Breast epithelium (tissue), 4 donors: ENCODE data around the gene SETD1A. TPM values are rescaled to one million over a fixed set of nuclear protein-coding genes. Genes with fewer than 3 reads are reported as not detected.

Experiments used
- DNase-seq, 2 donors: peaks; one replicate each; pipeline ENCODE4 v3.0.0-alpha.2; 2019; ENCODE audit warnings: low spot score in 2 of 2
- H3K27ac ChIP-seq, 2 donors: fragments of 200-600 bp; sonication (generic) in 1 of 2; one replicate each; pipeline ENCODE4 v1.5.1; 2016 to 2019; ENCODE audit warnings: mild to moderate bottlenecking in 1 of 2
- H3K27me3 ChIP-seq, 2 donors: fragments of 200-600 bp; sonication (generic) in 1 of 2; one replicate each; pipeline versions ENCODE4 v1.5.1 to v1.6.0; 2017 to 2019; ENCODE audit warnings: control low read depth in 1 of 2, mild to moderate bottlenecking in 1 of 2
- H3K36me3 ChIP-seq: fragments of 200-600 bp; one replicate; pipeline ENCODE4 v1.5.1; 2019
- H3K4me1 ChIP-seq, 2 donors: fragments of 200-600 bp; sonication (generic); one replicate each; pipeline ENCODE4 v1.5.1; 2016 to 2019; ENCODE audit warnings: control low read depth in 1 of 2
- H3K4me3 ChIP-seq, 3 donors: fragments of 200-600 bp; sonication (generic); 1 replicate in 2 of 3; 2 replicates in 1 of 3; pipeline ENCODE4 v1.5.1; 2016 to 2019; ENCODE audit warnings: mild to moderate bottlenecking in 3 of 3, moderate library complexity in 2 of 3
- H3K9me3 ChIP-seq, 2 donors: fragments of 200-600 bp; sonication (generic) in 1 of 2; one replicate each; pipeline ENCODE4 v1.5.1; 2016 to 2019; ENCODE audit warnings: control low read depth in 1 of 2
- CTCF ChIP-seq, 3 donors: fragments of 450-650 bp; IDR thresholded peaks; one replicate each; pipeline ENCODE4 v1.5.1; 2016 to 2017; ENCODE audit warnings: antibody characterized with exemption in 3 of 3, mild to moderate bottlenecking in 3 of 3, moderate library complexity in 3 of 3
- POLR2A ChIP-seq: fragments of 450-650 bp; IDR thresholded peaks from one replicate; pipeline ENCODE4 v1.6.1; 2016; ENCODE audit warnings: antibody characterized with exemption, mild to moderate bottlenecking, moderate library complexity
- POLR2AphosphoS5 ChIP-seq, 3 donors: sonication (generic); formaldehyde crosslinking; IDR thresholded peaks; one replicate each; pipeline ENCODE4 v1.6.1; 2017; ENCODE audit warnings: antibody characterized with exemption in 3 of 3
- intact Hi-C: fragments of 100-400 bp; cut with DNase I; formaldehyde crosslinking; loops from one replicate; pipeline ENCODE4 v1.15.1; 2023; ENCODE audit warnings: low total_unique reads
- total RNA-seq, 3 donors: library from RNA; depleted of rRNA; stranded (reverse); fragments of >200 nt; gene quantifications; one replicate each; pipeline ENCODE4 v1.1.0, GENCODE V29; 2016

SETD1A gene
- total RNA-seq, 3 donors from 2014 or later = 4.8 to 5.6 (median 5.1) TPM

DNA sequence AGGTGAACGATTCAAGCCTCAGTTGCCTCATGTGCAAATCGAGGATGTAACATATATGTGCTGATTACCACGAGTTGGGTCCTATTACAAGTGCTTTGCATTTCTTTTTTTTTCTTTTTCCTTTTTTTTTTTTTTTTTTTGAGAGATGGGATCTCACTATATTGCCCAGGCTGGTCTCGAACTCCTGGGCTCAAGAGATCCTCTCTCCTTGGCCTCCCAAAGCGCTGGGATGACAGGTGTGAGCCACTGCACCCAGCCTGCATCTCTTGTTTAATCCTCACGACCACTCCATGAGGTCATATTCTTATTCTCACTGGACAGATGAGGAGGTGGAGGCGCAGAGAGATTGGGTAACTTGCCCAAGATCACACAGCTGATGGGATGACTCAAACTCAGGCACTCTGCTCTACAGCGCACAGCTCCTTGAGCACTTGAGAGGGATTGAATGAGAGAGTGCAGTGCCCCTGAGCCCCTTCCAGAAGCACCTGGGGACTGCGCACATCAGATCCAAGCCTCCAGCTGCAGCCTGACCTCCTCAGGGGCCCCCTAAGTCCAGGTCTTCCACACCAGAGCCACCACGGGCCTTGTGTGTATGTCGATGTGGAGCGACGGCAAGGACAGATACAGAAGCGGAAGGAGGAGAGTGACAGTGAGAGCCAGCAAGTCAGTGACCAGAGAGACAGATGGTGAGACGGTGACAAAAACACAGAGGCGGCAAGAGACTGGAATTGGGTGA is 48.0 kb downstream of the SETD1A start:
- Histone ChIP-seq H3K27me3 (no peaks in the 10 kb centered on the region), H3K4me3 (no peak overlapping the region), H3K4me1 (no peaks in the 10 kb centered on the region), H3K9me3 (no peaks in the 10 kb centered on the region), H3K27ac (no peak overlapping the region), H3K36me3 (no peaks in the 10 kb centered on the region)
- DNase-seq = no peak
- intact Hi-C loops = no loop called here
- TF ChIP-seq CTCF (IDR thresholded peaks at IDR 0.05) (no peak), POLR2AphosphoS5 (IDR thresholded peaks at IDR 0.05) (no peak), POLR2A (no peak)

DNA sequence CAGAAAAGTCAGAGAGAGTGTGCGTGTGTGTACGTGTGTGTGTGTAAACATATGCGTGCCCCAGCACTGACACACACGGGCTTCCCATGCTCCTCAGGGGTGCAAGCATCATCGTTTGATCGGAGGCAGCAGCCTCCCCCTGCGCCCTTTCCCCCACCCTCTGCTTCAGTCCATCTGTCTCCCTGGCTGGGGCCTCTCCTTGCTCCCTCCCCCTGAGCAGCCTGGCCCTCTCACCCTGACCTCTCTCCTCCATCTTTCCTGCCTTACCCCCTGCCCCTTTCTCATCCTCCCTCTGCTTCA is 48.5 kb downstream of the SETD1A start:
- Histone ChIP-seq H3K27me3 (peaks cover 0 to 3% of the 10 kb centered on the region in 2 donors), H3K4me3 (no peak overlapping the region), H3K4me1 (no peaks in the 10 kb centered on the region), H3K36me3 (no peaks in the 10 kb centered on the region), H3K27ac (no peak overlapping the region), H3K9me3 (no peaks in the 10 kb centered on the region)
- intact Hi-C loops = no loop called here
- DNase-seq = no peak
- TF ChIP-seq CTCF (IDR thresholded peaks at IDR 0.05) (no peak), POLR2AphosphoS5 (IDR thresholded peaks at IDR 0.05) (no peak), POLR2A (no peak)

- H3K27me3 ChIP-seq = peaks cover 0 to 7% of the 10 kb centered on the region in 2 donors
Measured at GRCh38 chr16:31006589-31006988, 49.0 kb downstream of the SETD1A start.

GRCh38 chr16:31007684-31008083 is 50.1 kb downstream of the SETD1A start:
- DNase-seq = no peak
- H3K27me3 ChIP-seq = peaks cover 0 to 7% of the 10 kb centered on the region in 2 donors
- no peak overlapping the region for H3K27ac ChIP-seq
- intact Hi-C loops = no loop called here
- H3K4me3 ChIP-seq = no peak overlapping the region
- no peaks in the 10 kb centered on the region for H3K36me3 ChIP-seq
- no peaks in the 10 kb centered on the region for H3K4me1 ChIP-seq
- no peaks in the 10 kb centered on the region for H3K9me3 ChIP-seq
- TF ChIP-seq CTCF (IDR thresholded peaks at IDR 0.05) = no peak
- no peak for TF ChIP-seq POLR2A
- no peak for TF ChIP-seq POLR2AphosphoS5 (IDR thresholded peaks at IDR 0.05)

More at GRCh38 chr16:31006589-31006988, 49.0 kb downstream of the SETD1A start:
- Histone ChIP-seq H3K4me1 (no peaks in the 10 kb centered on the region), H3K36me3 (no peaks in the 10 kb centered on the region), H3K9me3 (no peaks in the 10 kb centered on the region), H3K27ac (no peak overlapping the region), H3K4me3 (no peak overlapping the region)
- no peak for TF ChIP-seq POLR2AphosphoS5 (IDR thresholded peaks at IDR 0.05)
- intact Hi-C loops = no loop called here
- DNase-seq = no peak

GRCh38 chr16:31008149-31008548 is 50.6 kb downstream of the SETD1A start:
- Histone ChIP-seq H3K4me1 (no peaks in the 10 kb centered on the region), H3K27ac (no peak overlapping the region), H3K9me3 (no peaks in the 10 kb centered on the region), H3K4me3 (no peak overlapping the region), H3K27me3 (peaks cover 0 to 7% of the 10 kb centered on the region in 2 donors), H3K36me3 (no peaks in the 10 kb centered on the region)
- DNase-seq = no peak
- TF ChIP-seq POLR2A (no peak), CTCF (IDR thresholded peaks at IDR 0.05) (no peak), POLR2AphosphoS5 (IDR thresholded peaks at IDR 0.05) (no peak)
- intact Hi-C loops = no loop called here
